ENCODE results near the gene MYH9.
"Not testable (repeated sequence)": the region's sequence is repeated elsewhere in the genome, so short reads cannot be mapped to it uniquely, and the experiment has no call there.

Gene MYH9

GRCh38 chr22:36281781-36282327 is 105.9 kb downstream of the MYH9 start:
- no peak overlapping the region for H3K27ac ChIP-seq
- no peaks in the 10 kb centered on the region for H3K9me3 ChIP-seq (replicated peaks in 1 of 11)
- no peak for TF ChIP-seq Cebpa-rat (IDR thresholded peaks at IDR 0.05)
- peaks cover 27 to 64% (median 44%) of the 10 kb centered on the region in 10 experiments for H3K4me1 ChIP-seq
- peaks cover 19 to 98% (median 90%) of the 10 kb centered on the region in 11 experiments; a peak in 21 of 22 replicates for H4K20me1 ChIP-seq
- H3K4me2 ChIP-seq = 0 out of 22 replicates have a peak overlapping the region, but pooled peaks of 1 of the 11 experiments have one; percentile 19
- no peak overlapping the region for H3K4me3 ChIP-seq
- peaks cover 60 to 82% (median 76%) of the 10 kb centered on the region in 11 experiments for H3K36me3 ChIP-seq
- H3K9ac ChIP-seq = peak overlapping the region in 2 of 11 experiments; percentile 17 to 25; a peak in 1 of 22 replicates
- no peaks in the 10 kb centered on the region for H3K27me3 ChIP-seq

GRCh38 chr22:36280379-36280778 is 107.4 kb downstream of the MYH9 start:
- no peak overlapping the region for H3K4me3 ChIP-seq
- H3K4me2 ChIP-seq = peak overlapping the region in 4 of 11 experiments; percentile 38 to 72 (median 42); a peak in 6 of 22 replicates
- peaks cover 32 to 72% (median 53%) of the 10 kb centered on the region in 10 experiments for H3K4me1 ChIP-seq
- H4K20me1 ChIP-seq = peaks cover 9 to 84% (median 76%) of the 10 kb centered on the region in 11 experiments; a peak in 21 of 22 replicates
- no peak overlapping the region for H3K27ac ChIP-seq
- peaks cover 45 to 67% (median 61%) of the 10 kb centered on the region in 11 experiments for H3K36me3 ChIP-seq
- no peak overlapping the region for H3K9ac ChIP-seq
- no peaks in the 10 kb centered on the region for H3K9me3 ChIP-seq (replicated peaks in 1 of 11)
- H3K27me3 ChIP-seq = no peaks in the 10 kb centered on the region
- no peak for TF ChIP-seq Cebpa-rat (IDR thresholded peaks at IDR 0.05)

DNA sequence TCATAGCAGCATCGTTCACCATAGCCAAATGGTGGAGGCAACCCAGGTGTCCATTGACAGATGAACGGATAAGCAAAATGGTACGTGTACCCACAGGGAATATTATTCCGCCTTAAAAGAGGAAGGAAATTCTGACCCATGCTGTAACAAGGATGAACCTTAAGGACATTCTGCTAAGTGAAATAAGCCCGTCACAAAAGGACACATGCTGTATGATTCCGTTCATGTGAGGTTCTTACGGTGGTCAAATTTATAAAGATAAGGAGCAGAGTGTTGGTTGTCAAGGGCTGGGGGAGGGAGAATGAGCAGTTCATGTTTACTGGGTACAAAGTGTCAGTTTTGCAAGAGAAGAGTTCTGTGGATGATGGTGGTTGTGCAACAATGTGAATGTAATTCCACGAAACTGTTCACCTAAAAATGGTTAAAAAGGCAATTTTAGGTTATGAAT is 108.5 kb downstream of the MYH9 start:
- peak in 2 of 11 experiments; percentile 34 to 42; a peak in 2 of 22 replicates for TF ChIP-seq Cebpa-rat (IDR thresholded peaks at IDR 0.05)
- Histone ChIP-seq H3K9ac (no peak overlapping the region), H3K4me2 (peak overlapping the region in 9 of 11 experiments; percentile 8 to 72 (median 37); a peak in 12 of 22 replicates), H4K20me1 (peaks cover 0 to 73% (median 64%) of the 10 kb centered on the region in 11 experiments; a peak in 21 of 22 replicates), H3K27ac (peak overlapping the region in 1 of 11 experiments; percentile 10; a peak in 1 of 22 replicates), H3K27me3 (no peaks in the 10 kb centered on the region), H3K9me3 (replicated peaks in 1 of 11) (no peaks in the 10 kb centered on the region), H3K36me3 (peaks cover 34 to 56% (median 50%) of the 10 kb centered on the region in 11 experiments), H3K4me1 (peaks cover 32 to 78% (median 59%) of the 10 kb centered on the region in 10 experiments), H3K4me3 (no peak overlapping the region)

GRCh38 chr22:36277482-36278291 is 110.1 kb downstream of the MYH9 start:
- Histone ChIP-seq H4K20me1 (peaks cover 0 to 57% (median 49%) of the 10 kb centered on the region in 11 experiments; a peak in 21 of 22 replicates), H3K4me1 (peaks cover 32 to 81% (median 59%) of the 10 kb centered on the region in 10 experiments), H3K4me2 (peak overlapping the region; percentile 4 to 76 (median 62)), H3K36me3 (peaks cover 18 to 40% (median 34%) of the 10 kb centered on the region in 11 experiments), H3K27ac (peak overlapping the region in 7 of 11 experiments; percentile 19 to 61 (median 54); a peak in 10 of 22 replicates), H3K9me3 (replicated peaks in 1 of 11) (no peaks in the 10 kb centered on the region), H3K27me3 (no peaks in the 10 kb centered on the region), H3K9ac (peak overlapping the region in 1 of 11 experiments; percentile 48; a peak in 1 of 22 replicates), H3K4me3 (no peak overlapping the region)
- no peak for TF ChIP-seq Cebpa-rat (IDR thresholded peaks at IDR 0.05)

DNA sequence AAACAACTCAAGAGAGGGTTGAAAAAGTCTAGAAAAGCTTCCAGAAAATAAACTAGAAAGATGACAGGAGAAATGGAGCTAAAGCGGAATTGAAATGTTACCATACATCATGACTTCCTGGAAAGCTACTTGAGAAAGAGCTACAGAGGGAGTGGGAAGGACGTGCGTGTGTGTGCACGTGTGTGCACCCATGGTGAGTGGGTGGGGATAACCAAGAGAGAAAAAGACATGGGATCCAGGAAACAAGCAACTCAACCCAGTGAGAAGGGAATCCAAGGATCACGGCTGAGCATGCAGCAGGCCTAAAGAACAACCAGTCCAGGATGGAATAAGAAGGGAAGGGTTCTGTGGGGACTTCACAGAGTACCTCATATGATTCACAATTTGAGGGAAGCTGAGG is 113.2 kb downstream of the MYH9 start:
- H3K9ac ChIP-seq = no peak overlapping the region
- no peaks in the 10 kb centered on the region for H3K9me3 ChIP-seq (replicated peaks in 1 of 11)
- peaks cover 0 to 9% (median 2%) of the 10 kb centered on the region in 11 experiments; a peak in 13 of 22 replicates for H3K36me3 ChIP-seq
- no peaks in the 10 kb centered on the region for H3K27me3 ChIP-seq
- H3K27ac ChIP-seq = peak overlapping the region in 4 of 11 experiments; percentile 2 to 26 (median 12); a peak in 2 of 22 replicates
- no peak overlapping the region for H3K4me3 ChIP-seq
- H4K20me1 ChIP-seq = peaks cover 0 to 26% (median 18%) of the 10 kb centered on the region in 11 experiments; a peak in 20 of 22 replicates
- TF ChIP-seq Cebpa-rat (IDR thresholded peaks at IDR 0.05) = no peak
- peak overlapping the region in 7 of 11 experiments; percentile 0 to 36 (median 16); a peak in 7 of 22 replicates for H3K4me2 ChIP-seq
- H3K4me1 ChIP-seq = peaks cover 28 to 53% (median 39%) of the 10 kb centered on the region in 10 experiments

- H3K27me3 ChIP-seq; H3K4me3 ChIP-seq; H3K36me3 ChIP-seq; H3K9me3 ChIP-seq (replicated peaks in 1 of 11); H3K4me2 ChIP-seq; H3K9ac ChIP-seq; H4K20me1 ChIP-seq; H3K27ac ChIP-seq: not testable (repeated sequence)
- H3K4me1 ChIP-seq = peaks cover 4 to 27% (median 16%) of the 10 kb centered on the region in 10 experiments; a peak in 19 of 20 replicates
These were observed 115.8 kb downstream of the MYH9 start for GRCh38 chr22:36271951-36272350.

- not testable (repeated sequence) for H3K9ac ChIP-seq; H3K36me3 ChIP-seq; H3K27ac ChIP-seq; H3K4me3 ChIP-seq; H3K27me3 ChIP-seq; H4K20me1 ChIP-seq; H3K4me2 ChIP-seq; H3K9me3 ChIP-seq (replicated peaks in 1 of 11)
- H3K4me1 ChIP-seq = peaks cover 0 to 20% (median 9%) of the 10 kb centered on the region in 10 experiments; a peak in 18 of 20 replicates
These were observed 116.5 kb downstream of the MYH9 start for GRCh38 chr22:36271231-36271630.

- no peaks in the 10 kb centered on the region for H3K27me3 ChIP-seq
- H3K36me3 ChIP-seq = peaks cover 0 to 10% (median 8%) of the 10 kb centered on the region in 11 experiments; a peak in 9 of 22 replicates
- TF ChIP-seq Cebpa-rat (IDR thresholded peaks at IDR 0.05) = no peak
These were observed 119.8 kb downstream of the MYH9 start for GRCh38 chr22:36267896-36268485.

More at GRCh38 chr22:36267896-36268485, 119.8 kb downstream of the MYH9 start:
- Histone ChIP-seq H3K4me3 (no peak overlapping the region), H3K27ac (no peak overlapping the region), H3K9ac (no peak overlapping the region), H4K20me1 (no peaks in the 10 kb centered on the region), H3K4me1 (0 out of 20 replicates have a peak, but pooled peaks cover 0 to 6% (median 0%) of the 10 kb centered on the region in 10 experiments), H3K9me3 (replicated peaks in 1 of 11) (no peaks in the 10 kb centered on the region; a peak in 1 of 22 replicates), H3K4me2 (no peak overlapping the region)

All from BLaER1 treated with 17β-estradiol and CSF1 and Interleukin-3, amounts not matched to agents 10 nM and 100 nM (cell line).